Measurements from ENCODE around the gene TRPV6.

DNA sequence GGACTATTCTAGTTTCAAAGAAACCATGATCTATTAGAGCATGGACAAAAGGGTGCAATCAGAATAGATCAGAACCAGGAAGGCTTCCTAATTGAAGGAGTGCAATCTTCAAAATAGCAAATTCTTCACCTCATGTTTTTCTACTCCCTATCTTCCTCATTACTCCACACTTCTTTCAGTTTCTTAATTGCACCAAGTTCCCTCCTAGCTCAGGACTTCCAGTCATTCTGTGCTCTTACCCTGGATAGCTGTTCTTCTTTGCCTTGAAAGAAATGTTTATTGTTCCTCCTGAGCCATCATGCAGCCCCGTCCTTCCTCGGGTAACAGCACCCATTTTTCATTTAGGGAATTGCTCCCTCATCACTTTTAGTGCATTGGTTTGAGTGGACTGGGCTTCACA lies 24.9 kb upstream of the TRPV6 start:
- TF ChIP-seq, protein P1, sequence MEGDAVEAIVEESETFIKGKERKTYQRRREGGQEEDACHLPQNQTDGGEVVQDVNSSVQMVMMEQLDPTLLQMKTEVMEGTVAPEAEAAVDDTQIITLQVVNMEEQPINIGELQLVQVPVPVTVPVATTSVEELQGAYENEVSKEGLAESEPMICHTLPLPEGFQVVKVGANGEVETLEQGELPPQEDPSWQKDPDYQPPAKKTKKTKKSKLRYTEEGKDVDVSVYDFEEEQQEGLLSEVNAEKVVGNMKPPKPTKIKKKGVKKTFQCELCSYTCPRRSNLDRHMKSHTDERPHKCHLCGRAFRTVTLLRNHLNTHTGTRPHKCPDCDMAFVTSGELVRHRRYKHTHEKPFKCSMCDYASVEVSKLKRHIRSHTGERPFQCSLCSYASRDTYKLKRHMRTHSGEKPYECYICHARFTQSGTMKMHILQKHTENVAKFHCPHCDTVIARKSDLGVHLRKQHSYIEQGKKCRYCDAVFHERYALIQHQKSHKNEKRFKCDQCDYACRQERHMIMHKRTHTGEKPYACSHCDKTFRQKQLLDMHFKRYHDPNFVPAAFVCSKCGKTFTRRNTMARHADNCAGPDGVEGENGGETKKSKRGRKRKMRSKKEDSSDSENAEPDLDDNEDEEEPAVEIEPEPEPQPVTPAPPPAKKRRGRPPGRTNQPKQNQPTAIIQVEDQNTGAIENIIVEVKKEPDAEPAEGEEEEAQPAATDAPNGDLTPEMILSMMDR (optimal IDR thresholded peaks at IDR 0.05 in 1 of 3, IDR thresholded peaks at IDR 0.05 in 1 of 3, conservative IDR thresholded peaks at IDR 0.05 in 1 of 3; ENCODE audit: extremely low read depth in 1 of 3, insufficient read depth in 2 of 3, low read length in 3 of 3) = no peak
- TF ChIP-seq EZH2 (IDR thresholded peaks at IDR 0.05; ENCODE audit: low read length) = no peak
